GM23338 (cell line): Measurements from ENCODE around the gene ST3GAL6. TPM values are rescaled to one million over a fixed set of nuclear protein-coding genes. Genes with fewer than 3 reads are reported as not detected.

Source experiments
- ATAC-seq: fragments of 200-7000 bp; cut with Tn5 transposase; 3 replicates; pipeline ENCODE4 v1.9.1; 2020
- DNase-seq: peaks from one replicate; pipeline ENCODE4 v3.0.0-alpha.2; 2015; ENCODE audit warnings: low spot score
- H2AFZ ChIP-seq: fragments of 200-600 bp; sonication (generic); 2 replicates; pipeline ENCODE4 v1.8.0; 2016; ENCODE audit warnings: antibody characterized with exemption, mild to moderate bottlenecking, moderate library complexity
- H3F3A ChIP-seq: fragments of 200-600 bp; sonication (generic); replicated peaks from 2 replicates; pipeline ENCODE4 v1.8.0; 2017; ENCODE audit warnings: antibody characterized with exemption, mixed run types, low read depth
- H3K27ac ChIP-seq: fragments of 200-600 bp; sonication (generic); 2 replicates; pipeline ENCODE4 v1.6.1; 2016; ENCODE audit warnings: low read depth
- H3K27me3 ChIP-seq: fragments of 200-600 bp; sonication (generic); 2 replicates; pipeline ENCODE4 v1.8.0; 2016; ENCODE audit warnings: mild to moderate bottlenecking, mixed run types, moderate library complexity; ENCODE audit not compliant: insufficient read depth
- H3K36me3 ChIP-seq: fragments of 200-600 bp; sonication (generic); 2 replicates; pipeline ENCODE4 v1.8.0; 2016; ENCODE audit warnings: mild to moderate bottlenecking; ENCODE audit not compliant: insufficient read depth
- H3K4me1 ChIP-seq: fragments of 200-600 bp; sonication (generic); 2 replicates; pipeline ENCODE4 v1.8.0; 2016; ENCODE audit warnings: mild to moderate bottlenecking, moderate library complexity; ENCODE audit not compliant: insufficient read depth
- H3K4me2 ChIP-seq: fragments of 200-600 bp; sonication (generic); 2 replicates; pipeline ENCODE4 v1.7.1; 2017; ENCODE audit warnings: mixed run types
- H3K4me3 ChIP-seq: fragments of 200-600 bp; sonication (generic); 2 replicates; pipeline ENCODE4 v1.6.1; 2016; ENCODE audit warnings: mixed run types
- H3K79me2 ChIP-seq: fragments of 200-600 bp; sonication (generic); replicated peaks from 2 replicates; pipeline ENCODE4 v1.8.0; 2017; ENCODE audit warnings: mild to moderate bottlenecking; ENCODE audit not compliant: insufficient read depth
- H3K9me2 ChIP-seq: fragments of 200-600 bp; sonication (generic); 2 replicates; pipeline ENCODE4 v1.8.0; 2017; ENCODE audit not compliant: insufficient read depth
- H4K20me1 ChIP-seq: fragments of 200-600 bp; sonication (generic); replicated peaks from 2 replicates; pipeline ENCODE4 v1.8.0; 2017; ENCODE audit warnings: mild to moderate bottlenecking; ENCODE audit not compliant: insufficient read depth
- H3K27ac Mint-ChIP-seq: 2 replicates; pipeline ENCODE4 v1.8.0; 2020; ENCODE audit warnings: inconsistent platforms, mild to moderate bottlenecking, moderate library complexity, mixed read lengths
- H3K27me3 Mint-ChIP-seq: 3 replicates; pipeline ENCODE4 v1.8.0; 2022; ENCODE audit warnings: low read depth, mild to moderate bottlenecking, moderate library complexity, mixed read lengths, inconsistent platforms; ENCODE audit not compliant: insufficient read depth, poor library complexity
- H3K36me3 Mint-ChIP-seq: 3 replicates; pipeline ENCODE4 v1.8.0; 2021; ENCODE audit warnings: low read depth, mild to moderate bottlenecking, inconsistent platforms, moderate library complexity, mixed read lengths
- H3K4me1 Mint-ChIP-seq: 3 replicates; pipeline ENCODE4 v1.8.0; 2020; ENCODE audit warnings: mild to moderate bottlenecking, inconsistent platforms, mixed read lengths
- H3K4me3 Mint-ChIP-seq: 3 replicates; pipeline ENCODE4 v1.8.0; 2021; ENCODE audit warnings: moderate library complexity, mild to moderate bottlenecking, inconsistent platforms, mixed read lengths
- H3K9me3 Mint-ChIP-seq: 3 replicates; pipeline ENCODE4 v1.8.0; 2020; ENCODE audit warnings: moderate library complexity, mild to moderate bottlenecking, inconsistent platforms, mixed read lengths
- EZH2phosphoT487 ChIP-seq: fragments of 200-600 bp; sonication (generic); IDR thresholded peaks from one replicate; pipeline ENCODE4 v1.8.1; 2018; ENCODE audit warnings: antibody characterized with exemption; ENCODE audit not compliant: unreplicated experiment
- JUNB ChIP-seq: IDR thresholded peaks from one replicate; pipeline ENCODE4 v1.6.1; 2016; ENCODE audit warnings: antibody characterized with exemption; ENCODE audit not compliant: unreplicated experiment
- POLR2AphosphoS5 ChIP-seq: IDR thresholded peaks from 2 replicates; pipeline ENCODE4 v1.6.1; 2016; ENCODE audit warnings: antibody characterized with exemption, low read depth
- REST ChIP-seq: IDR thresholded peaks from one replicate; pipeline ENCODE4 v1.6.1; 2018; ENCODE audit warnings: antibody characterized with exemption; ENCODE audit not compliant: unreplicated experiment
- STAT1 ChIP-seq: IDR thresholded peaks from one replicate; pipeline ENCODE4 v1.6.1; 2016; ENCODE audit warnings: antibody characterized with exemption; ENCODE audit not compliant: unreplicated experiment
- ZNF114 ChIP-seq: fragments of 250-450 bp; sonication (Bioruptor Pico); IDR thresholded peaks from 2 replicates; pipeline ENCODE4 v1.5.0; 2020; ENCODE audit warnings: mild to moderate bottlenecking, moderate library complexity
- ZNF462 ChIP-seq: fragments of 250-450 bp; sonication (Bioruptor Pico); IDR thresholded peaks from 2 replicates; pipeline ENCODE4 v1.5.0; 2020; ENCODE audit warnings: mild to moderate bottlenecking, moderate library complexity
- polyA plus RNA-seq: library from polyadenylated mRNA; unstranded; fragments of >200 nt; fragmentation: Nextera tagmentation; extraction: Ambion mirVana; gene quantifications from 2 replicates; pipeline ENCODE4 v1.2.1, GENCODE V29; 2016
- total RNA-seq: library from RNA; depleted of rRNA; stranded (reverse); fragments of >200 nt; shearing (Covaris generic); gene quantifications from 2 replicates; pipeline ENCODE4 v1.2.3, GENCODE V29; 2014

The ST3GAL6 gene
- total and polyA plus RNA-seq, 2 experiments from 2014 or later: 4.7 to 8.1 TPM

- Mint-ChIP-seq H3K36me3 (no peaks in the 10 kb centered on the region), H3K4me1 (peaks cover 21% of the 10 kb centered on the region), H3K9me3 (no peaks in the 10 kb centered on the region), H3K4me3 (no peak overlapping the region), H3K27me3 (peaks cover 9% of the 10 kb centered on the region), H3K27ac (no peak overlapping the region)
- H3K27ac ChIP-seq: no peak overlapping the region
- H3K79me2 ChIP-seq: no peaks in the 10 kb centered on the region
- TF ChIP-seq STAT1 (no peak), ZNF114 (no peak), POLR2AphosphoS5 (no peak), EZH2phosphoT487 (no peak), ZNF462 (CRISPR knock-in tag) (no peak), JUNB (no peak), REST (no peak)
- H3K4me1 ChIP-seq: peaks cover 19% of the 10 kb centered on the region
- H4K20me1 ChIP-seq: no peaks in the 10 kb centered on the region
- H3K4me2 ChIP-seq: no peak overlapping the region
- no peaks in the 10 kb centered on the region for H3F3A ChIP-seq
- peaks cover 28% of the 10 kb centered on the region for H3K27me3 ChIP-seq
- no peaks in the 10 kb centered on the region for H3K9me2 ChIP-seq
- no peak for DNase-seq
- H2AFZ ChIP-seq: no peak overlapping the region
- ATAC-seq: no peak
- no peak overlapping the region for H3K4me3 ChIP-seq
- H3K36me3 ChIP-seq: no peaks in the 10 kb centered on the region
These were observed 44.4 kb upstream of the ST3GAL6 start for GRCh38 chr3:98718730-98719129.
